ENCODE measurements around the gene PPP1R37.

PPP1R37 gene

GRCh38 chr19:45092747-45093678 lies at the start of gene PPP1R37:
PPP1R37 (plus strand) TSS chr19:45093179; CDS start chr19:45093326, 147 bp downstream.
- FAIRE-seq, result no peak

- FAIRE-seq, result no peak
Measured at GRCh38 chr19:45045671-45046353, 47.2 kb upstream of the PPP1R37 start.

GRCh38 chr19:45046355-45046754 lies 46.6 kb upstream of the PPP1R37 start:
- no peak for FAIRE-seq

- FAIRE-seq, result no peak
Measured at GRCh38 chr19:45047188-45047797, 45.7 kb upstream of the PPP1R37 start.

- FAIRE-seq, result no peak
Measured at GRCh38 chr19:45049073-45049736, 43.8 kb upstream of the PPP1R37 start.

- no peak for FAIRE-seq
Measured at GRCh38 chr19:45050036-45050435, 42.9 kb upstream of the PPP1R37 start.

- FAIRE-seq, result no peak
Measured at GRCh38 chr19:45051929-45052579, 40.9 kb upstream of the PPP1R37 start.

GRCh38 chr19:45056831-45057230 lies 36.1 kb upstream of the PPP1R37 start:
- FAIRE-seq, result no peak

- no peak for FAIRE-seq
Measured at GRCh38 chr19:45057444-45057843, 35.5 kb upstream of the PPP1R37 start.

- FAIRE-seq, result no peak
Measured at GRCh38 chr19:45058622-45059159, 34.3 kb upstream of the PPP1R37 start.

- FAIRE-seq, result no peak
Measured at GRCh38 chr19:45059258-45059965, 33.6 kb upstream of the PPP1R37 start.

GRCh38 chr19:45061965-45062364 lies 31.0 kb upstream of the PPP1R37 start:
- no peak for FAIRE-seq

- FAIRE-seq, result no peak
Measured at GRCh38 chr19:45063851-45064801, 28.9 kb upstream of the PPP1R37 start.

GRCh38 chr19:45066921-45067661 lies 25.9 kb upstream of the PPP1R37 start:
- FAIRE-seq, result no peak

GRCh38 chr19:45068041-45068440 lies 24.9 kb upstream of the PPP1R37 start:
- FAIRE-seq, result no peak

- FAIRE-seq, result no peak
Measured at GRCh38 chr19:45069056-45069455, 23.9 kb upstream of the PPP1R37 start.

- FAIRE-seq, result no peak
Measured at GRCh38 chr19:45070214-45070613, 22.8 kb upstream of the PPP1R37 start.

GRCh38 chr19:45070861-45071544 lies 22.0 kb upstream of the PPP1R37 start:
- no peak for FAIRE-seq

GRCh38 chr19:45071545-45071938 lies 21.4 kb upstream of the PPP1R37 start:
- FAIRE-seq, result no peak
